Body of pancreas (tissue), 4 donors: ENCODE measurements around the gene GGN.

Experiments used
- POLR2A ChIP-seq, 3 donors: fragments of 450-650 bp; IDR thresholded peaks; one replicate each; pipeline ENCODE4 v1.6.1; 2016; ENCODE audit warnings: antibody characterized with exemption in 3 of 3, mild to moderate bottlenecking in 2 of 3
- TF ChIP-seq, protein P1 (sequence below), 7 experiments: fragments of 450-650 bp in 4 of 7; fragments of 200-600 bp in 3 of 7; sonication (generic) in 3 of 7; IDR thresholded peaks; one replicate each; pipeline ENCODE4 v1.5.1; 2016 to 2019; ENCODE audit warnings: antibody characterized with exemption in 7 of 7

DNA sequence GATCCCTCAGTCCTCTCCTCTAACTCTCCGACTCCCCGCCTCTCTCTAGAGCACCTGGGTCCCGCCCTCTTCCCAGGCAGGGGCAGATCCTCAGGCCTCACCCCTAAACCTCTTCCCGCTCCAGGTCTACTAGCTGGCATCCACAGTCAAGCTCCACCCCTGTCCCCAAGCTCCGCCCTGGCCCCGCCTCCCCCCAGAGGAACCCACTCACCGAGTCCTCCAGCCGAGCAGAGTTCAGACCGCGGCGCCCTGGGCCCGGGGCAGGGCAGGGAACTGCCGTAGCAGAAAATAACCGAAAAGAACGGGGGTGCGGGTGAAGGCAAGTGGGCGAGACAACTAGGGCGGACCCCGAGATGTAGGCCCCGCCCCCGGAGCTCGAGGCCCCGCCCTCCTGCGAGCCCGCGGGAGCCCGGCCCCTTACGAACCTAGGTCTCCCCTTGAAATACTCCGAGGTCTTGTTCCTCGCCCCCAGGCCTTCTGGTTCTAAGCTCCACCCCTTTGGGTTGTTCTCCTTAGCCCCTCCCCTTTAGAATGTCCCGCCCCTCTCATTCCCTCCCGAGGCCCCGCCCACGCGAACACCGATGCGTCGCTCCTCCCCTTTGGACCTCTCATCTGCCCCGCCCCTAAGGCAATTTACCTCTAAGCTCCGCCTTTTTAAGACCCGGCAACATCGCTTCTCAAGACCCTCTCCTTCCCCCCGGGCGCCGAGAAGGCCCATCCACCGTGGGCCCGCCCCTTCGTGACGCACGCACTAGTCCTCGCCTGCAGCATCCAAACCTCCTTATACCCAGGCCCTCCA, at the start of gene GGN:
- TF ChIP-seq, protein P1, sequence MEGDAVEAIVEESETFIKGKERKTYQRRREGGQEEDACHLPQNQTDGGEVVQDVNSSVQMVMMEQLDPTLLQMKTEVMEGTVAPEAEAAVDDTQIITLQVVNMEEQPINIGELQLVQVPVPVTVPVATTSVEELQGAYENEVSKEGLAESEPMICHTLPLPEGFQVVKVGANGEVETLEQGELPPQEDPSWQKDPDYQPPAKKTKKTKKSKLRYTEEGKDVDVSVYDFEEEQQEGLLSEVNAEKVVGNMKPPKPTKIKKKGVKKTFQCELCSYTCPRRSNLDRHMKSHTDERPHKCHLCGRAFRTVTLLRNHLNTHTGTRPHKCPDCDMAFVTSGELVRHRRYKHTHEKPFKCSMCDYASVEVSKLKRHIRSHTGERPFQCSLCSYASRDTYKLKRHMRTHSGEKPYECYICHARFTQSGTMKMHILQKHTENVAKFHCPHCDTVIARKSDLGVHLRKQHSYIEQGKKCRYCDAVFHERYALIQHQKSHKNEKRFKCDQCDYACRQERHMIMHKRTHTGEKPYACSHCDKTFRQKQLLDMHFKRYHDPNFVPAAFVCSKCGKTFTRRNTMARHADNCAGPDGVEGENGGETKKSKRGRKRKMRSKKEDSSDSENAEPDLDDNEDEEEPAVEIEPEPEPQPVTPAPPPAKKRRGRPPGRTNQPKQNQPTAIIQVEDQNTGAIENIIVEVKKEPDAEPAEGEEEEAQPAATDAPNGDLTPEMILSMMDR (IDR thresholded peaks at IDR 0.05) = no peak
- peak in 2 of 3 donors; percentile 11 to 28 for TF ChIP-seq POLR2A (IDR thresholded peaks at IDR 0.05)
